Gastrocnemius medialis (tissue), 4 donors: ENCODE data around the gene NOTCH1. TPM values are rescaled to one million over a fixed set of nuclear protein-coding genes. Genes with fewer than 3 reads are reported as not detected.

Experiments
- ATAC-seq, 2 donors: fragments of 150-250 bp; one replicate each; pipeline ENCODE4 v1.9.1; 2016
- DNase-seq, 2 donors: peaks; one replicate each; pipeline ENCODE4 v3.0.0-alpha.2; 2019
- H3K27ac ChIP-seq, 4 donors: fragments of 200-600 bp; sonication (generic); 1 replicate in 1 of 4; 2 replicates in 3 of 4; pipeline ENCODE4 v1.5.1; 2016 to 2018; ENCODE audit warnings: mild to moderate bottlenecking in 2 of 4, moderate library complexity in 1 of 4
- H3K27me3 ChIP-seq, 3 donors: fragments of 200-600 bp; sonication (generic) in 2 of 3; 1 replicate in 1 of 3; 2 replicates in 2 of 3; pipeline versions ENCODE4 v1.5.1 to v1.6.0; 2016 to 2019; ENCODE audit warnings: mild to moderate bottlenecking in 1 of 3, moderate library complexity in 1 of 3
- H3K36me3 ChIP-seq, 2 donors: fragments of 200-600 bp; sonication (generic) in 1 of 2; one replicate each; pipeline ENCODE4 v1.5.1; 2017 to 2018
- H3K4me1 ChIP-seq, 2 donors: fragments of 200-600 bp; sonication (generic) in 1 of 2; one replicate each; pipeline ENCODE4 v1.5.1; 2016 to 2017; ENCODE audit warnings: mild to moderate bottlenecking in 2 of 2
- H3K4me3 ChIP-seq, 4 donors: fragments of 200-600 bp; sonication (generic) in 3 of 4; 1 replicate in 1 of 4; 2 replicates in 3 of 4; pipeline ENCODE4 v1.5.1; 2016 to 2019; ENCODE audit warnings: mild to moderate bottlenecking in 2 of 4
- H3K9me3 ChIP-seq, 3 donors: fragments of 200-600 bp; sonication (generic) in 2 of 3; 1 replicate in 1 of 3; 2 replicates in 2 of 3; pipeline ENCODE4 v1.5.1; 2016 to 2019
- POLR2A ChIP-seq, 2 donors: fragments of 450-650 bp; IDR thresholded peaks; one replicate each; pipeline ENCODE4 v1.6.1; 2017; ENCODE audit warnings: antibody characterized with exemption in 2 of 2, mild to moderate bottlenecking in 2 of 2, moderate library complexity in 2 of 2
- in situ Hi-C, 4 donors: fragments of 200-750 bp; cut with MboI; loops; one replicate each; pipeline versions ENCODE4 v1.15.0 to v1.8.0; 2017; ENCODE audit warnings: low sequenced_read_pairs in 4 of 4
- intact Hi-C: fragments of 100-400 bp; cut with DNase I; formaldehyde crosslinking; loops from one replicate; pipeline ENCODE4 v1.15.1; 2023; ENCODE audit warnings: low total_unique reads
- microRNA-seq, 2 donors: library from miRNA; unstranded; fragments of <30 nt; microRNA quantifications; one replicate each; pipeline ENCODE4, GENCODE V29; 2016; ENCODE audit warnings: borderline replicate concordance in 2 of 2
- total RNA-seq, 4 donors: library from RNA; depleted of rRNA; stranded (reverse); fragments of >200 nt; gene quantifications; one replicate each; pipeline versions ENCODE4 v1.1.0 to v1.2.3, GENCODE V29; 2016
- TF ChIP-seq, protein P1 (sequence below), 5 experiments: fragments of 450-650 bp in 3 of 5; fragments of 200-600 bp in 2 of 5; sonication (generic) in 2 of 5; IDR thresholded peaks in 4 of 5; conservative IDR thresholded peaks in 1 of 5; 1 replicate in 4 of 5; 2 replicates in 1 of 5; pipeline ENCODE4 v1.5.1; 2016 to 2019; ENCODE audit warnings: antibody characterized with exemption in 5 of 5, mild to moderate bottlenecking in 3 of 5, moderate library complexity in 3 of 5

The NOTCH1 gene
- total RNA-seq, 4 donors from 2014 or later: 6.3 to 15.4 (median 8.2) TPM

DNA sequence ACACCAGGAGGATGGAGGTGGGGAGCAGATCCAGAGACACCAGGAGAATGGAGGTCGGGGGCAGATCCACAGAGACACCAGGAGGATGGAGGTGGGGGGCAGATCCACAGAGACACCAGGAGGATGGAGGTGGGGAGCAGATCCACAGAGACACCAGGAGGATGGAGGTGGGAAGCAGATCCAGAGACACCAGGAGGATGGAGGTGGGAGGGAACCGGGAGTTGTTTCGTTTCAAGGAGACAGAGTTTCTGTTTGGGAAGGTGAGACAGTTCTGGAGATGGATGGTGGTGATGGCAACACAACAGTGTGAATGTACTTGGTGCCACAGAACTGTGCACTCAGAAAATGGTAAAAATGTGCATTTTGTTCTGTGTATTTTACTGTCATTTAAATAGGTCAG, 97.2 kb downstream of the NOTCH1 start:
- no peaks in the 10 kb centered on the region for H3K4me1 ChIP-seq
- TF ChIP-seq, protein P1, sequence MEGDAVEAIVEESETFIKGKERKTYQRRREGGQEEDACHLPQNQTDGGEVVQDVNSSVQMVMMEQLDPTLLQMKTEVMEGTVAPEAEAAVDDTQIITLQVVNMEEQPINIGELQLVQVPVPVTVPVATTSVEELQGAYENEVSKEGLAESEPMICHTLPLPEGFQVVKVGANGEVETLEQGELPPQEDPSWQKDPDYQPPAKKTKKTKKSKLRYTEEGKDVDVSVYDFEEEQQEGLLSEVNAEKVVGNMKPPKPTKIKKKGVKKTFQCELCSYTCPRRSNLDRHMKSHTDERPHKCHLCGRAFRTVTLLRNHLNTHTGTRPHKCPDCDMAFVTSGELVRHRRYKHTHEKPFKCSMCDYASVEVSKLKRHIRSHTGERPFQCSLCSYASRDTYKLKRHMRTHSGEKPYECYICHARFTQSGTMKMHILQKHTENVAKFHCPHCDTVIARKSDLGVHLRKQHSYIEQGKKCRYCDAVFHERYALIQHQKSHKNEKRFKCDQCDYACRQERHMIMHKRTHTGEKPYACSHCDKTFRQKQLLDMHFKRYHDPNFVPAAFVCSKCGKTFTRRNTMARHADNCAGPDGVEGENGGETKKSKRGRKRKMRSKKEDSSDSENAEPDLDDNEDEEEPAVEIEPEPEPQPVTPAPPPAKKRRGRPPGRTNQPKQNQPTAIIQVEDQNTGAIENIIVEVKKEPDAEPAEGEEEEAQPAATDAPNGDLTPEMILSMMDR (IDR thresholded peaks at IDR 0.05 in 4 of 5, conservative IDR thresholded peaks at IDR 0.05 in 1 of 5): no peak
- no peak for TF ChIP-seq POLR2A (IDR thresholded peaks at IDR 0.05)
- no peak overlapping the region for H3K4me3 ChIP-seq
- in situ Hi-C loops: no loop called here
- ATAC-seq: no peak
- H3K27ac ChIP-seq: no peak overlapping the region
- H3K9me3 ChIP-seq: no peaks in the 10 kb centered on the region
- DNase-seq: no peak
- intact Hi-C loops: no loop called here
- H3K36me3 ChIP-seq: peaks cover 0 to 84% of the 10 kb centered on the region in 2 donors
- no peaks in the 10 kb centered on the region for H3K27me3 ChIP-seq

DNA sequence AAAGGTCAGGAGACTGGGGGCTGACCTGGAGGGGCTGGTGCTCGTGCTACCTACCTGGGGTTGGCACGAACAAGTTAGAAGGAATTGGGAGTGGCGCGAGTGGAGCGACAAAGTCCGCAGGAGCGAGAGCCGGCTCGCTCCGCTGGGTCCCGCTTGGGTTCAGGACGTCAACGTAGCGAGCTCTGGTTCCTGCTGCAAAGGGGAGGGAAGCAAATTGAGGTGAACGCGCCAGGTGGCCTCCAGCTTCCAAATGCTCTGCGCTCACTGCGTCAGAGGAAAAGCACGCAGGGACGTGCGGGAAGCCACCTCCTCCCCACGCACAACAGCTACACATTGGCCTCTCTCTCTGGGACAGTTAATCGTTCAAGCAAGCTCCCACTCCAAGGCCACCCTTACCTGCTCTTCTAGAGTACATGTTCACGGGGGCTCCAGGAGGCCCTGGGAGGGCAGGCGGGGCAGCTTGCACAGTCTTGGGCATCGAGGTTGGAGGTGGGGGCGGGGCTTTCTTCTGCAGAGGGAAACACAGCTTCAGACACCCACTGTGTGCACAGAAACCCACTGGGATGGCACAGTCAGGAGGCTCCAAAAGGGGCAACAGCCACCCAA, 98.6 kb downstream of the NOTCH1 start:
- Histone ChIP-seq H3K4me1 (no peaks in the 10 kb centered on the region), H3K27ac (no peak overlapping the region), H3K9me3 (no peaks in the 10 kb centered on the region), H3K27me3 (no peaks in the 10 kb centered on the region), H3K4me3 (no peak overlapping the region), H3K36me3 (peaks cover 0 to 95% of the 10 kb centered on the region in 2 donors)
- intact Hi-C loops (no loop called here), in situ Hi-C loops (no loop called here)
- DNase-seq (no peak), ATAC-seq (no peak)
- TF ChIP-seq, protein P1 (IDR thresholded peaks at IDR 0.05 in 4 of 5, conservative IDR thresholded peaks at IDR 0.05 in 1 of 5): no peak
- no peak for TF ChIP-seq POLR2A (IDR thresholded peaks at IDR 0.05)

DNA sequence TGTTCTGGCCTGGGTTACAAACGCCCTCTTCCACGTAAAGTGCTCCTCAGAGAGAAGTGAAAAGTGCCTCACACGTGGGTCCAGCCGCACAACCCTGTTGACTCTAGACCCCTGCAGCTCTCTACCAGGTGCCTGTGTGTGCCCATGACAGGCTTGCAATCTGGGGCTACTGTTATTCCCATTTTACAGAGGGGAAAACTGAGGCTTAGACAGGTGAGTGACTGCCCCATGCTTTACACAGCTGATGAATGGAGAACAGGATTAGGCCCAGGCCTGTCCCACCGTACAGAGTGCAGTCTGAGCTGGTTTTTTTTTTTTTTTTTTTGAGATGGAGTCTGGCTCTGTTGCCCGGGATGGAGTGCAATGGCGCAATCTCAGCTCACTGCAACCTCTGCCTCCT, 100.0 kb downstream of the NOTCH1 start:
- Histone ChIP-seq H3K4me1 (no peaks in the 10 kb centered on the region), H3K36me3 (peaks cover 0 to 97% of the 10 kb centered on the region in 2 donors), H3K4me3 (no peak overlapping the region), H3K9me3 (no peaks in the 10 kb centered on the region), H3K27me3 (no peaks in the 10 kb centered on the region), H3K27ac (no peak overlapping the region)
- intact Hi-C loops (no loop called here), in situ Hi-C loops (no loop called here)
- DNase-seq (no peak), ATAC-seq (no peak)
- no peak for TF ChIP-seq POLR2A (IDR thresholded peaks at IDR 0.05)
- TF ChIP-seq, protein P1 (IDR thresholded peaks at IDR 0.05 in 4 of 5, conservative IDR thresholded peaks at IDR 0.05 in 1 of 5): no peak

Small RNA genes within 50 kb of the gene (microRNA-seq; reads per million reads assigned to microRNA genes)
- gene MIR4673: 0 reads per million in 2 donors
- gene MIR4674: 0 reads per million in 2 donors

Other genes with a start within 250 kb of the NOTCH1 start
- gene CCDC187, start 242.0 kb downstream of the NOTCH1 start, total RNA-seq: not detected
- 1 to 10 TPM in 2 of 4 donors, under 1 TPM in 1, not detected in 1; 0.98 to 1.7 (median 1.2) TPM for gene GPSM1, start 218.5 kb downstream of the NOTCH1 start, total RNA-seq
- 10 to 100 TPM; 37.9 to 65.1 (median 54.3) TPM for gene DNLZ, start 182.3 kb downstream of the NOTCH1 start, total RNA-seq
- gene CARD9, start 172.4 kb downstream of the NOTCH1 start, total RNA-seq: 1 to 10 TPM in 1 of 4 donors, under 1 TPM in 3; 0.34 to 1.2 (median 0.69) TPM
- 1 to 10 TPM; 2.3 to 6.0 (median 3.9) TPM for gene SNAPC4, start 145.9 kb downstream of the NOTCH1 start, total RNA-seq
- 10 to 100 TPM; 23.2 to 43.5 (median 36.5) TPM for gene ENTR1, start 135.4 kb downstream of the NOTCH1 start, total RNA-seq
- 10 to 100 TPM; 35.9 to 63.1 (median 42.7) TPM for gene PMPCA, start 135.4 kb downstream of the NOTCH1 start, total RNA-seq
- gene INPP5E, start 106.2 kb downstream of the NOTCH1 start, total RNA-seq: 1 to 10 TPM; 5.0 to 6.7 (median 5.9) TPM
- gene SEC16A, start 63.0 kb downstream of the NOTCH1 start, total RNA-seq: 10 to 100 TPM; 23.9 to 50.4 (median 46.6) TPM
- gene EGFL7, start 116.9 kb upstream of the NOTCH1 start, total RNA-seq: 10 to 100 TPM; 37.4 to 74.7 (median 49.0) TPM
- 10 to 100 TPM; 19.0 to 77.4 (median 36.0) TPM for gene AGPAT2, start 141.4 kb upstream of the NOTCH1 start, total RNA-seq
- 1 to 10 TPM; 1.8 to 4.6 (median 3.8) TPM for gene DIPK1B, start 166.5 kb upstream of the NOTCH1 start, total RNA-seq
- gene LCN10, start 196.9 kb upstream of the NOTCH1 start, total RNA-seq: 1 to 10 TPM in 3 of 4 donors, under 1 TPM in 1; 0.61 to 4.7 (median 1.6) TPM
- 10 to 100 TPM in 1 of 4 donors, 1 to 10 TPM in 3; 2.1 to 11.7 (median 3.7) TPM for gene LCN6, start 202.5 kb upstream of the NOTCH1 start, total RNA-seq
- not detected for gene LCN8, start 212.2 kb upstream of the NOTCH1 start, total RNA-seq
- gene LCN15, start 218.5 kb upstream of the NOTCH1 start, total RNA-seq: not detected
- 10 to 100 TPM; 46.9 to 70.2 (median 51.1) TPM for gene TMEM141, start 245.3 kb upstream of the NOTCH1 start, total RNA-seq